ENCODE results near the gene SPTSSA.
"Not testable (repeated sequence)": the region's sequence is repeated elsewhere in the genome, so short reads cannot be mapped to it uniquely, and the experiment has no call there.

The SPTSSA gene

GRCh38 chr14:34457186-34457585 lies 4.9 kb downstream of the SPTSSA start:
- no peak overlapping the region for H3K27ac Mint-ChIP-seq
- H3K9me3 Mint-ChIP-seq, result no peaks in the 10 kb centered on the region
- peaks cover 6% of the 10 kb centered on the region for H3K36me3 Mint-ChIP-seq (ENCODE audit: low read depth)
- peaks cover 13% of the 10 kb centered on the region for H3K4me1 Mint-ChIP-seq (ENCODE audit: low read depth)
- no peak overlapping the region for H3K4me3 Mint-ChIP-seq
- H3K27me3 Mint-ChIP-seq (ENCODE audit: low read depth), result no peaks in the 10 kb centered on the region

- Mint-ChIP-seq H3K36me3 (ENCODE audit: low read depth) (peaks cover 14% of the 10 kb centered on the region), H3K27me3 (ENCODE audit: low read depth) (no peaks in the 10 kb centered on the region), H3K4me3 (no peak overlapping the region), H3K4me1 (ENCODE audit: low read depth) (no peaks in the 10 kb centered on the region), H3K9me3 (no peaks in the 10 kb centered on the region), H3K27ac (no peak overlapping the region)
Observed at GRCh38 chr14:34453226-34453625, 8.8 kb downstream of the SPTSSA start.

GRCh38 chr14:34452258-34452822 lies 9.7 kb downstream of the SPTSSA start:
- no peaks in the 10 kb centered on the region for H3K27me3 Mint-ChIP-seq (ENCODE audit: low read depth)
- H3K4me3 Mint-ChIP-seq, result no peak overlapping the region
- peaks cover 13% of the 10 kb centered on the region for H3K36me3 Mint-ChIP-seq (ENCODE audit: low read depth)

GRCh38 chr14:34450958-34451357 lies 11.1 kb downstream of the SPTSSA start:
- Mint-ChIP-seq H3K27ac (no peak overlapping the region), H3K36me3 (ENCODE audit: low read depth) (peaks cover 14% of the 10 kb centered on the region), H3K9me3 (no peaks in the 10 kb centered on the region)

More at GRCh38 chr14:34452258-34452822, 9.7 kb downstream of the SPTSSA start:
- Mint-ChIP-seq H3K4me1 (ENCODE audit: low read depth) (peaks cover under 1% of the 10 kb centered on the region), H3K9me3 (no peaks in the 10 kb centered on the region), H3K27ac (no peak overlapping the region)

GRCh38 chr14:34450542-34450915 lies 11.5 kb downstream of the SPTSSA start:
- no peaks in the 10 kb centered on the region for H3K27me3 Mint-ChIP-seq (ENCODE audit: low read depth)
- H3K4me3 Mint-ChIP-seq, result no peak overlapping the region
- H3K9me3 Mint-ChIP-seq, result no peaks in the 10 kb centered on the region
- peaks cover 14% of the 10 kb centered on the region for H3K36me3 Mint-ChIP-seq (ENCODE audit: low read depth)
- H3K27ac Mint-ChIP-seq, result no peak overlapping the region
- peaks cover 2% of the 10 kb centered on the region for H3K4me1 Mint-ChIP-seq (ENCODE audit: low read depth)

More at GRCh38 chr14:34450958-34451357, 11.1 kb downstream of the SPTSSA start:
- Mint-ChIP-seq H3K27me3 (ENCODE audit: low read depth) (no peaks in the 10 kb centered on the region), H3K4me1 (ENCODE audit: low read depth) (peaks cover 2% of the 10 kb centered on the region), H3K4me3 (no peak overlapping the region)

- Mint-ChIP-seq H3K4me3 (no peak overlapping the region), H3K4me1 (ENCODE audit: low read depth) (peaks cover 2% of the 10 kb centered on the region), H3K27ac (no peak overlapping the region), H3K9me3 (no peaks in the 10 kb centered on the region), H3K27me3 (ENCODE audit: low read depth) (no peaks in the 10 kb centered on the region), H3K36me3 (ENCODE audit: low read depth) (peaks cover 14% of the 10 kb centered on the region)
Observed at GRCh38 chr14:34449819-34450541, 12.1 kb downstream of the SPTSSA start.

- no peaks in the 10 kb centered on the region for H3K9me3 Mint-ChIP-seq
- H3K27ac Mint-ChIP-seq, result no peak overlapping the region
- H3K27me3 Mint-ChIP-seq (ENCODE audit: low read depth), result no peaks in the 10 kb centered on the region
- no peak overlapping the region for H3K4me3 Mint-ChIP-seq
- no peaks in the 10 kb centered on the region for H3K36me3 Mint-ChIP-seq (ENCODE audit: low read depth)
- H3K4me1 Mint-ChIP-seq (ENCODE audit: low read depth), result peaks cover 11% of the 10 kb centered on the region
Observed at GRCh38 chr14:34439090-34439489, 22.9 kb downstream of the SPTSSA start.

GRCh38 chr14:34438438-34438837 lies 23.6 kb downstream of the SPTSSA start:
- Mint-ChIP-seq H3K4me3 (no peak overlapping the region), H3K27ac (no peak overlapping the region)

GRCh38 chr14:34437729-34438080 lies 24.3 kb downstream of the SPTSSA start:
- no peak overlapping the region for H3K4me3 Mint-ChIP-seq

More at GRCh38 chr14:34438438-34438837, 23.6 kb downstream of the SPTSSA start:
- Mint-ChIP-seq H3K9me3 (no peaks in the 10 kb centered on the region), H3K4me1 (ENCODE audit: low read depth) (peaks cover 11% of the 10 kb centered on the region), H3K27me3 (ENCODE audit: low read depth) (no peaks in the 10 kb centered on the region), H3K36me3 (ENCODE audit: low read depth) (no peaks in the 10 kb centered on the region)

GRCh38 chr14:34436960-34437728 lies 24.9 kb downstream of the SPTSSA start:
- no peaks in the 10 kb centered on the region for H3K27me3 Mint-ChIP-seq (ENCODE audit: low read depth)
- H3K27ac Mint-ChIP-seq, result no peak overlapping the region
- no peaks in the 10 kb centered on the region for H3K9me3 Mint-ChIP-seq
- H3K4me1 Mint-ChIP-seq (ENCODE audit: low read depth), result peaks cover 11% of the 10 kb centered on the region
- peaks cover 4% of the 10 kb centered on the region for H3K36me3 Mint-ChIP-seq (ENCODE audit: low read depth)
- H3K4me3 Mint-ChIP-seq, result no peak overlapping the region

More at GRCh38 chr14:34437729-34438080, 24.3 kb downstream of the SPTSSA start:
- H3K9me3 Mint-ChIP-seq, result no peaks in the 10 kb centered on the region
- no peaks in the 10 kb centered on the region for H3K27me3 Mint-ChIP-seq (ENCODE audit: low read depth)
- peaks cover 4% of the 10 kb centered on the region for H3K36me3 Mint-ChIP-seq (ENCODE audit: low read depth)
- H3K4me1 Mint-ChIP-seq (ENCODE audit: low read depth), result peaks cover 11% of the 10 kb centered on the region
- H3K27ac Mint-ChIP-seq, result no peak overlapping the region

- H3K36me3 Mint-ChIP-seq (ENCODE audit: low read depth), result peaks cover 4% of the 10 kb centered on the region
- peaks cover 7% of the 10 kb centered on the region for H3K4me1 Mint-ChIP-seq (ENCODE audit: low read depth)
- no peaks in the 10 kb centered on the region for H3K9me3 Mint-ChIP-seq
- H3K27ac Mint-ChIP-seq, result no peak overlapping the region
- no peak overlapping the region for H3K4me3 Mint-ChIP-seq
- H3K27me3 Mint-ChIP-seq (ENCODE audit: low read depth), result no peaks in the 10 kb centered on the region
Observed at GRCh38 chr14:34436118-34436905, 25.7 kb downstream of the SPTSSA start.

- no peak overlapping the region for H3K27ac Mint-ChIP-seq
- H3K36me3 Mint-ChIP-seq (ENCODE audit: low read depth), result peaks cover 4% of the 10 kb centered on the region
- no peaks in the 10 kb centered on the region for H3K9me3 Mint-ChIP-seq
- peaks cover 6% of the 10 kb centered on the region for H3K4me1 Mint-ChIP-seq (ENCODE audit: low read depth)
- H3K4me3 Mint-ChIP-seq, result no peak overlapping the region
- no peaks in the 10 kb centered on the region for H3K27me3 Mint-ChIP-seq (ENCODE audit: low read depth)
Observed at GRCh38 chr14:34433957-34434356, 28.1 kb downstream of the SPTSSA start.

GRCh38 chr14:34428102-34428466 lies 34.0 kb downstream of the SPTSSA start:
- H3K9me3 Mint-ChIP-seq; H3K27ac Mint-ChIP-seq; H3K36me3 Mint-ChIP-seq (ENCODE audit: low read depth); H3K4me1 Mint-ChIP-seq (ENCODE audit: low read depth); H3K4me3 Mint-ChIP-seq; H3K27me3 Mint-ChIP-seq (ENCODE audit: low read depth): not testable (repeated sequence)

All from T-helper 1 cell treated with Interleukin-12 subunit alpha and Interleukin-12 subunit beta and Interleukin-4 antibody, amounts not matched to agents 30 μg/mL and 1 μg/mL, for 36 hours (primary cell).